BJ (cell line): Measurements from ENCODE around the gene ZNF234. TPM values are rescaled to one million over a fixed set of nuclear protein-coding genes. Genes with fewer than 3 reads are reported as not detected.
A peak's percentile ranks its signal among the peaks of the same experiment; 100 is the strongest.

Experiments
- CTCF ChIA-PET: fragments of 350-600 bp; formaldehyde crosslinking; extraction: SDS; loops from one replicate; lab custom pipeline; 2021; ENCODE audit warnings: antibody characterized with exemption, inconsistent platforms; lab: Yijun Ruan, JAX
- POLR2A ChIA-PET: fragments of 300-600 bp; sonication (Branson Sonifier 250); formaldehyde crosslinking; extraction: SDS; loops from one replicate; lab custom pipeline; 2021; ENCODE audit warnings: antibody characterized with exemption; lab: Charles Lee
- DNase-seq: peaks from one replicate; pipeline ENCODE4 v3.0.0-alpha.2; 2011; ENCODE audit warnings: low read depth
- H3K27me3 ChIP-seq: 2 replicates; pipeline ENCODE4 v1.6.0; 2011; ENCODE audit warnings: low read length; ENCODE audit not compliant: control insufficient read depth, insufficient read depth
- H3K36me3 ChIP-seq: 2 replicates; pipeline ENCODE4 v1.5.1; 2011; ENCODE audit warnings: low read length; ENCODE audit not compliant: control insufficient read depth, insufficient read depth
- H3K4me3 ChIP-seq: 2 replicates; pipeline ENCODE4 v1.5.1; 2011; ENCODE audit warnings: low read depth, mild to moderate bottlenecking, control low read depth, low read length
- polyA minus RNA-seq: library from RNA; depleted of rRNA, polyadenylated mRNA; stranded (reverse); fragments of >200 nt; gene quantifications from 2 replicates; pipeline ENCODE4 v1.2.3, GENCODE V29; 2011; rRNA and poly(A)+ RNA removed
- polyA plus RNA-seq: library from polyadenylated mRNA; depleted of rRNA; stranded (reverse); fragments of >200 nt; gene quantifications from 2 replicates; pipeline ENCODE4 v1.2.3, GENCODE V29; 2011; rRNA removed
- TF ChIP-seq, protein P1 (sequence below): IDR thresholded peaks from 2 replicates; pipeline ENCODE4 v1.5.1; 2011; ENCODE audit warnings: low read depth, mild to moderate bottlenecking, control low read depth, inconsistent platforms, low read length, moderate library complexity; ENCODE audit not compliant: insufficient read depth

Gene ZNF234
- polyA plus RNA-seq (3.1 and 5.0 TPM in 2 replicates), polyA minus RNA-seq (4.9 and 5.3 TPM in 2 replicates)

DNA sequence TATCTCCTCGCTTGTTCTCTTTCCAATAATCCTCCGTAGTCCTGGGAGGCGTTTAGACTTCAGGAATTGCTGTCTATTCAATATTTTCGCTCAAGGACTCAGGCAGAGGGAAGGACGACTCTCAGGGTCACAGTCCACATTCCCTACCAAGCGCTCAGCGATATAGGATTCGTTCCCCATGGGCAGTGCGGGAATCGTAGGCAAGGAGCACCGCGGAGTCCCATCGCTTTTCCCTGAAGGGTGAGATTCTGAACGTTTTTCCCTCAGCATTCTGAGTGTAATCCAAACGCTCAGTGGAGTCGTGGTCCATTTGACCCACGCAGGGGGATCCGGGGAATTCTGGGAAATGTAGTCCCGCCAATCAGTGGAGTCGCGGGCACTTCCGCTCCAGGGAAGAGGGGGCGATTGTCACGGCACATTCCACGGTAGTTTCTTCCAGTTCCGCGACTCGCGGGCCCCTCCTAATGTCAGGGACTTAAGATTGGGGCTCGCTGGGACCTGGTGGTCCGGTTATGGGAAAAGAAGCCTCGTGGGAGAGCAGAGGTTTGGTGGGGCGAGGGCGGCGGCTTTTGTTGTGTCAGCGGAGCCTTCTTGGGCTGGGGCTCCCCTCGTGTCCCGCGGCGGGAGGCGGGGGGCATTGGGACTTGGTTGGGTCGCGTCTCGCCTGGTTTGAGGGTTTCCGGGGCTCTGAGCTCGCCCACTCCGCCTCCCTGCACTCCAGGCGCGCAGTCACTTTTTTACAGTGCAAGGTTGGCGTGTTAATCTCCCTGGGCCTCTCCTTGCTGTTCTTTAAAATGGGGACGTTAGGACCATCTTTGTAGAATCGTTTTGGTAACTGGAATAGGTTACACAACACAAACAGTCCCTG is at the start of gene ZNF234:
ZNF234 (plus strand) TSS at position 364 of the 868 bp plus-strand sequence. CDS start 3,079 bp downstream, outside the sequence.
- CTCF ChIA-PET, result interaction anchor here (0.5 to 0.7 kb wide), 3 partner anchors 10 to 169 kb away, joined by 3 to 7 read pairs (median 4); no protein-coding TSS in a partner anchor
- peaks cover 4% of the 10 kb centered on the region for H3K36me3 ChIP-seq
- TF ChIP-seq, protein P1, sequence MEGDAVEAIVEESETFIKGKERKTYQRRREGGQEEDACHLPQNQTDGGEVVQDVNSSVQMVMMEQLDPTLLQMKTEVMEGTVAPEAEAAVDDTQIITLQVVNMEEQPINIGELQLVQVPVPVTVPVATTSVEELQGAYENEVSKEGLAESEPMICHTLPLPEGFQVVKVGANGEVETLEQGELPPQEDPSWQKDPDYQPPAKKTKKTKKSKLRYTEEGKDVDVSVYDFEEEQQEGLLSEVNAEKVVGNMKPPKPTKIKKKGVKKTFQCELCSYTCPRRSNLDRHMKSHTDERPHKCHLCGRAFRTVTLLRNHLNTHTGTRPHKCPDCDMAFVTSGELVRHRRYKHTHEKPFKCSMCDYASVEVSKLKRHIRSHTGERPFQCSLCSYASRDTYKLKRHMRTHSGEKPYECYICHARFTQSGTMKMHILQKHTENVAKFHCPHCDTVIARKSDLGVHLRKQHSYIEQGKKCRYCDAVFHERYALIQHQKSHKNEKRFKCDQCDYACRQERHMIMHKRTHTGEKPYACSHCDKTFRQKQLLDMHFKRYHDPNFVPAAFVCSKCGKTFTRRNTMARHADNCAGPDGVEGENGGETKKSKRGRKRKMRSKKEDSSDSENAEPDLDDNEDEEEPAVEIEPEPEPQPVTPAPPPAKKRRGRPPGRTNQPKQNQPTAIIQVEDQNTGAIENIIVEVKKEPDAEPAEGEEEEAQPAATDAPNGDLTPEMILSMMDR, result peak; percentile 12; the same call in 1 of the 2 replicates
- POLR2A ChIA-PET, result no interaction called here
- H3K27me3 ChIP-seq, result no peaks in the 10 kb centered on the region
- H3K4me3 ChIP-seq, result peak within 1 kb of the TSS; percentile 77
- peak; percentile 49 for DNase-seq

- ChIA-PET CTCF (no interaction called here), POLR2A (no interaction called here)
- TF ChIP-seq, protein P1, result no peak
- DNase-seq, result no peak
- no peaks in the 10 kb centered on the region for H3K36me3 ChIP-seq
- H3K4me3 ChIP-seq, result no peak overlapping the region
- no peaks in the 10 kb centered on the region for H3K27me3 ChIP-seq
Observed at GRCh38 chr19:44092108-44092507, 49.2 kb upstream of the ZNF234 start.

GRCh38 chr19:44093931-44094765 is 47.2 kb upstream of the ZNF234 start, which contains the start of gene ZNF224:
Gene ZNF224 (plus strand): TSS chr19:44094361. CDS start chr19:44097874, 3,513 bp downstream.
- peak within 1 kb of the TSS; percentile 78 for H3K4me3 ChIP-seq
- TF ChIP-seq, protein P1, result no peak
- no peaks in the 10 kb centered on the region for H3K27me3 ChIP-seq
- CTCF ChIA-PET, result interaction anchor here (0.5 to 1.0 kb wide), 2 partner anchors 45 to 564 kb away, joined by 3 to 4 read pairs; no protein-coding TSS in a partner anchor
- H3K36me3 ChIP-seq, result no peaks in the 10 kb centered on the region
- POLR2A ChIA-PET, result no interaction called here
- peak; percentile 65 for DNase-seq

GRCh38 chr19:44107751-44108150 is 33.6 kb upstream of the ZNF234 start:
- Histone ChIP-seq H3K4me3 (no peak overlapping the region), H3K36me3 (peaks cover 8% of the 10 kb centered on the region)
- POLR2A ChIA-PET, result no interaction called here

More at GRCh38 chr19:44107751-44108150, 33.6 kb upstream of the ZNF234 start:
- no peak for DNase-seq
- TF ChIP-seq, protein P1, result no peak
- no peaks in the 10 kb centered on the region for H3K27me3 ChIP-seq
- CTCF ChIA-PET, result interaction anchor here (1.3 kb wide), 1 partner anchor 13 kb away, joined by 3 read pairs; no protein-coding TSS in a partner anchor
